Ramos (cell line): ENCODE data around the gene MIGA1.
"Not testable (repeated sequence)": the region's sequence is repeated elsewhere in the genome, so short reads cannot be mapped to it uniquely, and the experiment has no call there.

Source experiments
- in situ Hi-C: fragments of 300-500 bp; cut with MboI; formaldehyde crosslinking; loops from one replicate; pipeline ENCODE4 v1.14.3; 2022; ENCODE audit warnings: low sequenced_read_pairs; ENCODE audit not compliant: unreplicated experiment

Gene MIGA1

GRCh38 chr1:77796695-77797405, 17.4 kb downstream of the MIGA1 start:
- in situ Hi-C loops: no loop called here

GRCh38 chr1:77797991-77798390, 18.5 kb downstream of the MIGA1 start:
- in situ Hi-C loops: no loop called here

GRCh38 chr1:77802026-77802425, 22.6 kb downstream of the MIGA1 start:
- in situ Hi-C loops: no loop called here

- in situ Hi-C loops: no loop called here
These were observed 23.9 kb downstream of the MIGA1 start for GRCh38 chr1:77803371-77803770.

GRCh38 chr1:77809787-77810462, 30.5 kb downstream of the MIGA1 start:
- in situ Hi-C loops: not testable (repeated sequence)

- in situ Hi-C loops: not testable (repeated sequence)
These were observed 32.1 kb downstream of the MIGA1 start for GRCh38 chr1:77811589-77811988.

- in situ Hi-C loops: no loop called here
These were observed 38.1 kb downstream of the MIGA1 start for GRCh38 chr1:77817368-77818209.

GRCh38 chr1:77820121-77820520, 40.7 kb downstream of the MIGA1 start:
- in situ Hi-C loops: loop anchor here (10.0 kb wide), 1 partner anchor 295 kb away; no protein-coding TSS in a partner anchor

- in situ Hi-C loops: loop anchor here (10.0 kb wide), 1 partner anchor 291 kb away; no protein-coding TSS in a partner anchor
These were observed 44.6 kb downstream of the MIGA1 start for GRCh38 chr1:77824079-77824478.

GRCh38 chr1:77824694-77825093, 45.2 kb downstream of the MIGA1 start:
- in situ Hi-C loops: loop anchor here (10.0 kb wide), 1 partner anchor 290 kb away; no protein-coding TSS in a partner anchor

- in situ Hi-C loops: loop anchor here (10.0 kb wide), 1 partner anchor 290 kb away; no protein-coding TSS in a partner anchor
These were observed 45.8 kb downstream of the MIGA1 start for GRCh38 chr1:77825131-77825709.

GRCh38 chr1:77826851-77827250, 47.4 kb downstream of the MIGA1 start:
- in situ Hi-C loops: loop anchor here (10.0 kb wide), 1 partner anchor 288 kb away; no protein-coding TSS in a partner anchor

- in situ Hi-C loops: loop anchor here (10.0 kb wide), 1 partner anchor 287 kb away; no protein-coding TSS in a partner anchor
These were observed 48.6 kb downstream of the MIGA1 start for GRCh38 chr1:77828098-77828497.

GRCh38 chr1:77829851-77830250, 50.4 kb downstream of the MIGA1 start:
- in situ Hi-C loops: loop anchor here (10.0 kb wide), 1 partner anchor 285 kb away; no protein-coding TSS in a partner anchor

GRCh38 chr1:77830946-77831345, 51.5 kb downstream of the MIGA1 start:
- in situ Hi-C loops: no loop called here

GRCh38 chr1:77831566-77831965, 52.1 kb downstream of the MIGA1 start:
- in situ Hi-C loops: no loop called here

- in situ Hi-C loops: no loop called here
These were observed 52.7 kb downstream of the MIGA1 start for GRCh38 chr1:77831976-77832711.

GRCh38 chr1:77832901-77833300, 53.5 kb downstream of the MIGA1 start:
- in situ Hi-C loops: no loop called here

GRCh38 chr1:77833521-77834100, 54.2 kb downstream of the MIGA1 start:
- in situ Hi-C loops: no loop called here
